ENCODE measurements around the gene ZSWIM6. TPM values are rescaled to one million over a fixed set of nuclear protein-coding genes. Genes with fewer than 3 reads are reported as not detected.

ZSWIM6 gene
- total RNA-seq, 6 experiments from 2014 or later, result 2.8 to 7.2 (median 4.1) TPM

DNA sequence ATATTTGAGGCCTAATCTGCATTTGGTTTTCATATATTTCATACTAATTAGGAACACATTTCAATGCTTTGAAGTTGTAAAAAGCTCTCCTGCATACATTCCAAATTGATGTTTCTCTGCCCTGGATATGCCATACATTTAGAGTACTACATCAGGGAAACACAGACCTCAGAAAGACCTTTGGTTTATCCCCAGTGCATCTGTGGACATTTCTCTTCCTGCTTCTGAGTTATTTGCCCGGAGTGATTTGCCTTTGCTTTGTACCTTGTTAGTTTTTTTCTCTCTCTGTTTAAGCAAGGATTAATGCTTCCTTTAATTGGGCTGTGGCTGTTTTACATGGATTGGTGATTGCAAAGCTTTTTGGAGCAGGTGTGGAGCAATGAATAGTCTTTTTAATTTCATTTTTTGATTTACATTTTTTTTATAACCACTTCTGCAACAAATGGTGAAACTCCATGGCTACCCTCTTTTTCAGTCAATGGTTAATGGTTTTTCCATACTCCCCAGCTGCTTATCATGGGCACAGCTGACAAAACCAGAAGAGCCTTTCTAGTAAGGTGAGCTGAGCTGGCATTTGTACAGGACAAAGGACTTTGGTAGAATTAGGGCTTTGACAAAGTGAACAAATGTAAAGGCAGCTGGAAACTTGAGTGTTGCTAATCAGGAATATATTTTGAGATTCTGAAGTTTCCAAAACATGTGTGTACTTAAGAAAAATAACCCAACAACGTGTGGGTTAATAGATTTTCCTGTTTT is 54.2 kb downstream of the ZSWIM6 start:
- ATAC-seq (peak in 2 of 4 donors; percentile 22 to 63), DNase-seq (no peak)
- Histone ChIP-seq H3K27me3 (no peaks in the 10 kb centered on the region), H3K9me3 (no peaks in the 10 kb centered on the region), H3K36me3 (no peaks in the 10 kb centered on the region), H3K4me3 (no peak overlapping the region), H3K4me1 (peaks cover 0 to 11% (median 0%) of the 10 kb centered on the region in 4 donors), H3K27ac (no peak overlapping the region)
- intact Hi-C loops (cut with DNase I), result no loop called here
- 39% methylated on average over 2 of the region's 2 CpGs for WGBS (ENCODE audit: insufficient coverage, low coverage, low lambda C conversion rate, missing lambda C conversion rate)
- TF ChIP-seq, protein P1, sequence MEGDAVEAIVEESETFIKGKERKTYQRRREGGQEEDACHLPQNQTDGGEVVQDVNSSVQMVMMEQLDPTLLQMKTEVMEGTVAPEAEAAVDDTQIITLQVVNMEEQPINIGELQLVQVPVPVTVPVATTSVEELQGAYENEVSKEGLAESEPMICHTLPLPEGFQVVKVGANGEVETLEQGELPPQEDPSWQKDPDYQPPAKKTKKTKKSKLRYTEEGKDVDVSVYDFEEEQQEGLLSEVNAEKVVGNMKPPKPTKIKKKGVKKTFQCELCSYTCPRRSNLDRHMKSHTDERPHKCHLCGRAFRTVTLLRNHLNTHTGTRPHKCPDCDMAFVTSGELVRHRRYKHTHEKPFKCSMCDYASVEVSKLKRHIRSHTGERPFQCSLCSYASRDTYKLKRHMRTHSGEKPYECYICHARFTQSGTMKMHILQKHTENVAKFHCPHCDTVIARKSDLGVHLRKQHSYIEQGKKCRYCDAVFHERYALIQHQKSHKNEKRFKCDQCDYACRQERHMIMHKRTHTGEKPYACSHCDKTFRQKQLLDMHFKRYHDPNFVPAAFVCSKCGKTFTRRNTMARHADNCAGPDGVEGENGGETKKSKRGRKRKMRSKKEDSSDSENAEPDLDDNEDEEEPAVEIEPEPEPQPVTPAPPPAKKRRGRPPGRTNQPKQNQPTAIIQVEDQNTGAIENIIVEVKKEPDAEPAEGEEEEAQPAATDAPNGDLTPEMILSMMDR (IDR thresholded peaks at IDR 0.05), result no peak
- no peak for TF ChIP-seq POLR2A (IDR thresholded peaks at IDR 0.05)

DNA sequence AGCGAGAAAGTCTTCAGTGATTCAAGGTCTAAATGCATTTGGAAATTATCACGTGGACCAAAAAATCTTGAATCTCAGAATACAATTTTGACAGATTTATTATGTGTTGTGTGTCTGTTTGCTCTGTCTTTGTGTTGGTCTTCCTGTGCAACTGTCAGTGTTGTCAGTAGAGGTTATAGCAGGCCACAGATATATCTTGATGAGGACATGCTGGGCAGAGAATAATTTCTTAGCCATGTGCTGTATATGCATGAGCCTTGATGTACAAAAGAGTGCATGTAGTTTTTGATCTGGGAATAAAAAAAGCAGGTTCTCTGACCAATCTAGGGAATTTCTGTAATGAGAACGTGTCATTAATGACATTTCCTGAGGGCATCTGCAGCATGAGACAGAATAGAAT is 57.6 kb downstream of the ZSWIM6 start:
- 65% methylated on average over 3 of the region's 3 CpGs for WGBS (ENCODE audit: insufficient coverage, low coverage, low lambda C conversion rate, missing lambda C conversion rate)
- DNase-seq (no peak), ATAC-seq (no peak)
- Histone ChIP-seq H3K4me1 (peaks cover 0 to 11% (median 0%) of the 10 kb centered on the region in 4 donors), H3K27ac (no peak overlapping the region), H3K9me3 (no peaks in the 10 kb centered on the region), H3K36me3 (no peaks in the 10 kb centered on the region), H3K4me3 (no peak overlapping the region), H3K27me3 (no peaks in the 10 kb centered on the region)
- intact Hi-C loops (cut with DNase I), result no loop called here
- no peak for TF ChIP-seq POLR2A (IDR thresholded peaks at IDR 0.05)
- TF ChIP-seq, protein P1 (IDR thresholded peaks at IDR 0.05), result no peak

DNA sequence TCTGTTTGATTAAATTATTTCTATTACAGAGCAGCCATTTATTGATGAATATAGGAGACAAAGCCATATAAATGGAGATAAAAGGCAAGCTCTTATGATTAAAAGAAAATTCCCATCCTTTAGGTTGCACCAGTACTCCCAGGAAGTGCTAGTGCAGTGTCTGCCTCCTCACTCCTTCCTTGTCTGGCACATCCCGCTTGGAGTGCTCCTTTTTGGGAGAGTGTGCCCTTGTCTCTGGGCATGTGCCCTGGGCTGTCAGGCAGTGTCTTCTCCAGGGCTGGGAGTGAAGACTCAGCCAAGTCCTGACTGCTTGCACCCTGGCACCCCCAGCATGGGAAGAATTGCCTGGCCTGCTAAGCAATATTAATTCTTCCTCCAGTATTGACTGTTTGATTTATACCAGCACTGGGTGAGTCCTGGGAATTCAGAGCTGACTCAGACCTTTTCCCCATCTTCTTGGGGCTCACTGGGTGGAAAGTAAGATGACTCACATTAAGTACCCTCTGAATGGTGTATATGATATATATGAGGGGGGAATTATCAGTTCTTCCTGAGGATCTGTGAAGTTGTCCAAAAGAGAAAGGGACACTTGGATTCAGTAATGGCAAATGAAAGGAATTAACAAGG is 62.1 kb downstream of the ZSWIM6 start:
- Histone ChIP-seq H3K36me3 (no peaks in the 10 kb centered on the region), H3K4me3 (no peak overlapping the region), H3K27me3 (no peaks in the 10 kb centered on the region), H3K9me3 (no peaks in the 10 kb centered on the region), H3K27ac (no peak overlapping the region), H3K4me1 (peaks cover 0 to under 1% (median 0%) of the 10 kb centered on the region in 4 donors)
- ATAC-seq, result peak in 1 of 4 donors; percentile 10
- DNase-seq, result no peak
- WGBS (ENCODE audit: insufficient coverage, low coverage, low lambda C conversion rate, missing lambda C conversion rate), result no CpG with 5 or more reads among the region's 1 CpG
- intact Hi-C loops (cut with DNase I), result no loop called here
- TF ChIP-seq POLR2A (IDR thresholded peaks at IDR 0.05), result no peak

DNA sequence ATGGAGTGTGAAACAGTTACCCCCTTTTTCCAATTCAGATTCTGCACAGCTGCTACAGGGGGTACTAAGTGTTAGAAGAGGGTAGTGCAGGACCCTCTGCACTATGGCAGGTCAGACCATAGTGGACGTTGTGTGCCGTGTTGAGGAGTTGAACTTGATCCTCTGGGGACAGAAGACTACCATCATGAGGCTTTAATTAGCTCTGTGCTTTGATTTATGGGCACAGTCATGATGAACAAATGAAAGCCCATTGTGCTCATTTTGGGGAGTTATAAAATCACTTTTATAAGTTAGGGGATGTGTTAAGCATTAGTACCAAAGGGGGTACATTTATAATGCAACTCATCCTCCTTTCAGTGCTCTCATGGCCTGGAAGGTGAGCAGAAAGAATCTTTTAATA is 62.7 kb downstream of the ZSWIM6 start:
- DNase-seq, result no peak
- intact Hi-C loops (cut with DNase I), result no loop called here
- no peaks in the 10 kb centered on the region for H3K27me3 ChIP-seq
- WGBS (ENCODE audit: insufficient coverage, low coverage, low lambda C conversion rate, missing lambda C conversion rate), result 100% methylated on average over 1 of the region's 2 CpGs
- no peak for ATAC-seq
- H3K4me1 ChIP-seq, result peaks cover 0 to 6% (median 0%) of the 10 kb centered on the region in 4 donors
- H3K27ac ChIP-seq, result no peak overlapping the region
- H3K9me3 ChIP-seq, result no peaks in the 10 kb centered on the region
- no peaks in the 10 kb centered on the region for H3K36me3 ChIP-seq
- TF ChIP-seq, protein P1 (IDR thresholded peaks at IDR 0.05), result no peak
- TF ChIP-seq POLR2A (IDR thresholded peaks at IDR 0.05), result no peak
- no peak overlapping the region for H3K4me3 ChIP-seq

DNA sequence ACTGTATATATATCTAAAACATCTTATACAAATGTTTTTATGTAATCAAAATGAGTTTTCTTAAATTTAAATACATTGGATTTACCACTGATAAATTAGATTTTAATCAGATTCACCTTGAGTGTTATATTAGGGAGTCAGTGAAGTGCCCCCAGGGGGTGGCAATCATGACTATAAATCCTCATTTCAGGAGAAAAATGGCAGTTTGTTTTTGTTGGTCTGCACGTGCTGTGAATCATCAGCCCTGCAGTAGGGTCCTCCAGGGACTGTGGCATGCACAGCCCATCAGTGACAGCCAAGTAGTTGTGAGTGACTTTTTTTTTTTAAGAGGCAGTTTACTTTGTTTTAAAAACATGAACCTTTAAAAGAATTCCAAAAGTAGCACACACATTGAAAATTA is 65.2 kb downstream of the ZSWIM6 start:
- Histone ChIP-seq H3K4me3 (no peak overlapping the region), H3K9me3 (no peaks in the 10 kb centered on the region), H3K4me1 (peaks cover 0 to 19% (median 0%) of the 10 kb centered on the region in 4 donors), H3K27me3 (no peaks in the 10 kb centered on the region), H3K27ac (no peak overlapping the region), H3K36me3 (no peaks in the 10 kb centered on the region)
- intact Hi-C loops (cut with DNase I), result no loop called here
- TF ChIP-seq, protein P1 (IDR thresholded peaks at IDR 0.05), result no peak
- no peak for TF ChIP-seq POLR2A (IDR thresholded peaks at IDR 0.05)
- 64% methylated on average over 1 of the region's 1 CpG for WGBS (ENCODE audit: insufficient coverage, low coverage, low lambda C conversion rate, missing lambda C conversion rate)
- ATAC-seq, result no peak
- DNase-seq, result no peak
